ENCODE results near the gene CCNA2.

CCNA2 gene

DNA sequence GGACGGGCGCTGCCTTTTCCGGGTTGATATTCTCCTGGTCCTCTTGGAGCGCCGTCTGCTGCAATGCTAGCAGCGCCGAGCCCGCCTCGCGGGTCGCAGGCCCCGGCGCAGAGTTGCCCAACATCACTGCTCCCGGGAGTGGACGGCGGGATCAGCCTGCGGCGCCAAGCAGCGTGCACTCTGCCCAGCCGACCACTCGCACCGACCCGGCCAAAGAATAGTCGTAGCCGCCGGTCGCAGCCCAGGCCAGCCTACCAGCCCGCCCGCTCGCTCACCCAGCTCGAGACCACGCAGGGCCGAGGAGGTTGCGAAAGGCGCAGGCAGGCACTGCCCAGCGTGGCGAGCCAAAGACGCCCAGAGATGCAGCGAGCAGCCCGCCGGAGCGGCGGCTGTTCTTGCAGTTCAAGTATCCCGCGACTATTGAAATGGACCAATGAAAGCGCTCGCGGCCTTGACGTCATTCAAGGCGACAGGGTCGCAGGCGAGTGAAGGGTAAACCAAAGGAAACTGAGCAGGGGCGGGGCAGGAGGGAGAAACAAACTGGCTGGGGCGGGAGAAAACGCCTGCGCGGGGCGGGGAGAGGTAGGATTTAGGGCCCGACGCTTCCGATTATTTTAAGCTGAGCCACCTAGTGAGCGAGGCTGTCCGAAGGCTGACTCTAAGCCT lies at the start of gene CCNA2:
TSS of gene CCNA2 (minus strand) at position 379 of the 666 bp plus-strand sequence. CDS start at position 124, 255 bp downstream.
- DNase-seq (ENCODE audit: low read depth) = peak; percentile 98
- TF ChIP-seq CTCF (conservative IDR thresholded peaks at IDR 0.05; ENCODE audit: low read depth, low read length) = no peak
- peak within 1 kb of the TSS; percentile 79 for H3K4me3 ChIP-seq (ENCODE audit: low read depth, low read length)

DNA sequence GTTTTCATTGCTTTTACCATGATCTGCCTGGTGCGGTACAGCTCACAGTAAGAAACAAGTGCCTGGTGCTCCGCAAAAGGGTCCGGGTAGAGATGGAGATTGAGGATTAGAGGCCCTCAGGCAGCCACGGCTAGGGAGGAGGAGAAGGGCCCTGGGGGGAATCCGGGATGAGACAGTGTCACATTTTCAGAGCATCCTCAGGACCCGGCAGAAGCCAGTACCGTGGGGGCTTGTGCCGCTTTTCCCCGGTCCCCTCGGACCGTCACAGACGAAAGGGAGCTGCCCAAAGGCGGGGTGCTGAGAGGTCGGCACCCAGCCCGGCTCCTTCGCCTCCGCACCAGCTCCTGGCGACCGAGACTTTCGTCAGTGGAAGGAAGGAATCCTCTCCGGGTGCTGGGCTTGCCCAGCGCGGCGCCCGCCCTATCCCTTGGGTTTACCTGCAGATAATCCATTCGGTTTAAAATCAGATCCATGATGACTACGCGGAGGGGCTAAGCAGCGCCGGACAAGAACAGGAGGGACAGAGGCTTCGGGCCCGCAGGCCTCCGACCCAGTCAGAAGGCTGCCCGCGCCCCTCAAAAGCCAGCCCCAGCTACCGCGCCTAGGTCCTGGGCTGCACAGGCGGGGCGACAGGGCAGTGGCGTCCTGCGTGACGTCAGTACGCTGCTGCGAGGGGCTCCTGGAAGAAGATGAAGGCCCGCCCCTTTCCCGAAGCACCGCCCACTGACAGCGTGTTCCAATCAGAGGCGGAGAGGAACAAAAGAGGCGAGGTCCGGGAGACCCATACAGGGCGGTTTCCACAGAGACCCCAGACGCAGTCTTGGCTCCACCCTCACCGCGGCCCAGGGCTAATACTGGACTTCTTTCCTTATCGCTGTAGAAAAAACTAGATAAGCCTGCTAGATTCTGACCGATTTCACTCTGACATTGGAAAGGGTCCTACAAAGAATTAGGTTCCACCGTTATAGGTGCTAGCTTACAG lies 46.4 kb upstream of the CCNA2 start, which contains the start of gene BBS7:
TSS of gene BBS7 (minus strand) at position 634 of the 982 bp plus-strand sequence. CDS start at position 473, 161 bp downstream.
- H3K4me3 ChIP-seq (ENCODE audit: low read depth, low read length) = peak within 1 kb of the TSS; percentile 87
- peak; percentile 97 for DNase-seq (ENCODE audit: low read depth)
- no peak for TF ChIP-seq CTCF (conservative IDR thresholded peaks at IDR 0.05; ENCODE audit: low read depth, low read length)

DNA sequence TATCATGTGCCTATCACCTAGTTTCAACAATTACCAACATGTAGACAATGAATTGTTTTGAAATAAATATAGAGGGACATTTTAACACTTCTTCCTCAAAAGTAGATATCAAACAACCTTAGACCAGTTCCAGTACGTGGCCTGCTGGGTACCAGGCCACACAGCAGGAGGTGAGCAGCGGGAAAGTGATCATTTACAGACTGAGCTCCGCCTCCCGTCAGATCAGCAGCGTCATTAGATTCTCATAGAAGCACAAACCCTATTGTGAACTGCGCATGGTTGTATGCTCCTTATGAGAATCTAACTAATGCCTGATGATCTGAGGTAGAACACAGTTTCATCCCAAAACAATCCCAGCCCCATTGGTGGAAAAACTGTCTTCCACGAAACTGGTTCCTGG lies 40.1 kb upstream of the CCNA2 start:
- H3K4me3 ChIP-seq (ENCODE audit: low read depth, low read length) = no peak overlapping the region
- TF ChIP-seq CTCF (conservative IDR thresholded peaks at IDR 0.05; ENCODE audit: low read depth, low read length) = no peak
- peak; percentile 34 for DNase-seq (ENCODE audit: low read depth)

DNA sequence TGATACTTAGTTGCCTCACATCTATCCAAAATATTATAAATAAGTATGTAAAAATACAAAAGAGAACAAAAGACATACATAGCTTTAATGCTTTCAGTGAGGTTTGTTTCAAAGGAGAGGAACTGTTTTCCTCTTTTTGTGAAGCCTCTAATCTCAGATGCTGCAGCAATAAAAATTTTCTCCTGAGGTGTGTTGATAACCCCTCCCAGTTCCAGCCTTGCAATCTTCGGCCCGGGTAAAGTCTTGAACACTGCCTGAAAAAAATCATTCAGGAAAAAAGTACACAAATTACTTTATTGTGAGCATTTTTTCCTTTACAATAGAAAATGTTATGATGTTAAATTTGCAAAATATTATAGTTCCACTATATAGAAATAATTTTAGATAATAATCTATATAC lies 37.7 kb upstream of the CCNA2 start:
- no peak overlapping the region for H3K4me3 ChIP-seq (ENCODE audit: low read depth, low read length)
- no peak for TF ChIP-seq CTCF (conservative IDR thresholded peaks at IDR 0.05; ENCODE audit: low read depth, low read length)
- DNase-seq (ENCODE audit: low read depth) = no peak

GRCh38 chr4:121860121-121860520 lies 36.4 kb upstream of the CCNA2 start:
- TF ChIP-seq CTCF (conservative IDR thresholded peaks at IDR 0.05; ENCODE audit: low read depth, low read length) = no peak
- no peak overlapping the region for H3K4me3 ChIP-seq (ENCODE audit: low read depth, low read length)
- peak; percentile 11 for DNase-seq (ENCODE audit: low read depth)

GRCh38 chr4:121851354-121851753 lies 27.7 kb upstream of the CCNA2 start:
- H3K4me3 ChIP-seq (ENCODE audit: low read depth, low read length) = no peak overlapping the region
- no peak for TF ChIP-seq CTCF (conservative IDR thresholded peaks at IDR 0.05; ENCODE audit: low read depth, low read length)
- no peak for DNase-seq (ENCODE audit: low read depth)
